ENCODE measurements around the gene ADAMTS12. TPM values are rescaled to one million over a fixed set of nuclear protein-coding genes. Genes with fewer than 3 reads are reported as not detected.
A peak's percentile ranks its signal among the peaks of the same experiment; 100 is the strongest.

The ADAMTS12 gene
- total RNA-seq, 6 experiments from 2014 or later: 42.2 to 49.7 (median 47.2) TPM

- H3K27me3 Mint-ChIP-seq (ENCODE audit: insufficient read depth): no peaks in the 10 kb centered on the region
- H3K9me3 Mint-ChIP-seq: no peaks in the 10 kb centered on the region
- no peak overlapping the region for H3K27ac Mint-ChIP-seq
- no peak for TF ChIP-seq CTCF (IDR thresholded peaks at IDR 0.05)
- DNase-seq: no peak
- no peak overlapping the region for H3K4me3 Mint-ChIP-seq
- peaks cover 45% of the 10 kb centered on the region for H3K4me1 Mint-ChIP-seq (ENCODE audit: low read depth)
- H3K36me3 Mint-ChIP-seq (ENCODE audit: low read depth): peaks cover 7% of the 10 kb centered on the region
These were observed 128.4 kb downstream of the ADAMTS12 start for GRCh38 chr5:33763435-33763834.

- no peak for TF ChIP-seq CTCF (IDR thresholded peaks at IDR 0.05)
- Mint-ChIP-seq H3K4me1 (ENCODE audit: low read depth) (peaks cover 44% of the 10 kb centered on the region), H3K27me3 (ENCODE audit: insufficient read depth) (no peaks in the 10 kb centered on the region), H3K9me3 (no peaks in the 10 kb centered on the region), H3K36me3 (ENCODE audit: low read depth) (peaks cover 7% of the 10 kb centered on the region), H3K27ac (peak overlapping the region; percentile 2; the same call in 1 of the 2 replicates), H3K4me3 (no peak overlapping the region)
- no peak for DNase-seq
These were observed 128.9 kb downstream of the ADAMTS12 start for GRCh38 chr5:33762859-33763258.

- no peaks in the 10 kb centered on the region for H3K27me3 Mint-ChIP-seq (ENCODE audit: insufficient read depth)
- DNase-seq: peak; percentile 30
- H3K36me3 Mint-ChIP-seq (ENCODE audit: low read depth): peaks cover 7% of the 10 kb centered on the region
- TF ChIP-seq CTCF (IDR thresholded peaks at IDR 0.05): no peak
- H3K4me3 Mint-ChIP-seq: no peak overlapping the region
- H3K4me1 Mint-ChIP-seq (ENCODE audit: low read depth): peaks cover 39% of the 10 kb centered on the region
- H3K9me3 Mint-ChIP-seq: no peaks in the 10 kb centered on the region
- 0 out of 2 replicates have a peak overlapping the region, but pooled peaks have one; percentile 0 for H3K27ac Mint-ChIP-seq
These were observed 130.7 kb downstream of the ADAMTS12 start for GRCh38 chr5:33761139-33761538.

GRCh38 chr5:33758737-33759136 is 133.1 kb downstream of the ADAMTS12 start:
- Mint-ChIP-seq H3K27ac (no peak overlapping the region), H3K36me3 (ENCODE audit: low read depth) (peaks cover 7% of the 10 kb centered on the region), H3K27me3 (ENCODE audit: insufficient read depth) (no peaks in the 10 kb centered on the region), H3K9me3 (no peaks in the 10 kb centered on the region), H3K4me1 (ENCODE audit: low read depth) (peaks cover 49% of the 10 kb centered on the region), H3K4me3 (no peak overlapping the region)
- TF ChIP-seq CTCF (IDR thresholded peaks at IDR 0.05): no peak
- DNase-seq: no peak

GRCh38 chr5:33756491-33756890 is 135.3 kb downstream of the ADAMTS12 start:
- no peaks in the 10 kb centered on the region for H3K9me3 Mint-ChIP-seq

More at GRCh38 chr5:33756491-33756890, 135.3 kb downstream of the ADAMTS12 start:
- Mint-ChIP-seq H3K27me3 (ENCODE audit: insufficient read depth) (no peaks in the 10 kb centered on the region), H3K4me3 (no peak overlapping the region), H3K36me3 (ENCODE audit: low read depth) (no peaks in the 10 kb centered on the region; the same call in 1 of the 2 replicates), H3K27ac (no peak overlapping the region), H3K4me1 (ENCODE audit: low read depth) (peaks cover 34% of the 10 kb centered on the region)
- no peak for DNase-seq
- TF ChIP-seq CTCF (IDR thresholded peaks at IDR 0.05): no peak
